ENCODE measurements around the gene MRPL53. TPM values are rescaled to one million over a fixed set of nuclear protein-coding genes. Genes with fewer than 3 reads are reported as not detected.

Gene MRPL53
- total and polyA plus RNA-seq, 2 of the 13 experiments (the other 11 are each of a cell fraction or from before 2014, with no cell fraction given), result 34.3 to 51.9 TPM

DNA sequence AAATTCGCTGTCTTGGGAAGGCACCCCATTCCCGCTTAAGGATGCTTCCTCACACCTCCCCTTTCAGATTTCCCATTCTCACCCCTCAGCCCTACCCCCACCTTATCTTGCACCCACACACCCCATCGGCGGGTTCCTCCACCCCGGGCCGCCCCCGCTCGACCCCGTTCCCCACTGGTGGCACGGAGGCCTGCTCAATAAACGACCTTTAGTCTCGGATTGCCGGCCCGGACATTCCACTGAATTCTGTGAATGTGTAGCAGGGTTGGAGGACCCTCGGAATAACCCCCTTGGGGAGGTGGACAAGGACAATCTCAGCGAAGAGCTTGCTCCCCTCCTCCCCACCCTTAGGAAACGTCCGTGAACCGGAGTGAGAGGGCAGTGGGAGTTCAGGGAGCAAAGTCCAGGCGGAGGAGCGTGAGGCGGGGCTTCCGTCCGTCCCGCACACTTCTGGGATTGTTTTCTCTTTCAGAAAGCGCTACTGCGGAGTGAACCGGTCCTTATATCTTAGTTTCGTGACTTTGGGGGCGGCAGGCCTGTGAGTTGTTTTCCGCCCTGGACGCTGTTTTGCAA, 29.8 kb upstream of the MRPL53 start (continued):
- TF ChIP-seq, protein P1, sequence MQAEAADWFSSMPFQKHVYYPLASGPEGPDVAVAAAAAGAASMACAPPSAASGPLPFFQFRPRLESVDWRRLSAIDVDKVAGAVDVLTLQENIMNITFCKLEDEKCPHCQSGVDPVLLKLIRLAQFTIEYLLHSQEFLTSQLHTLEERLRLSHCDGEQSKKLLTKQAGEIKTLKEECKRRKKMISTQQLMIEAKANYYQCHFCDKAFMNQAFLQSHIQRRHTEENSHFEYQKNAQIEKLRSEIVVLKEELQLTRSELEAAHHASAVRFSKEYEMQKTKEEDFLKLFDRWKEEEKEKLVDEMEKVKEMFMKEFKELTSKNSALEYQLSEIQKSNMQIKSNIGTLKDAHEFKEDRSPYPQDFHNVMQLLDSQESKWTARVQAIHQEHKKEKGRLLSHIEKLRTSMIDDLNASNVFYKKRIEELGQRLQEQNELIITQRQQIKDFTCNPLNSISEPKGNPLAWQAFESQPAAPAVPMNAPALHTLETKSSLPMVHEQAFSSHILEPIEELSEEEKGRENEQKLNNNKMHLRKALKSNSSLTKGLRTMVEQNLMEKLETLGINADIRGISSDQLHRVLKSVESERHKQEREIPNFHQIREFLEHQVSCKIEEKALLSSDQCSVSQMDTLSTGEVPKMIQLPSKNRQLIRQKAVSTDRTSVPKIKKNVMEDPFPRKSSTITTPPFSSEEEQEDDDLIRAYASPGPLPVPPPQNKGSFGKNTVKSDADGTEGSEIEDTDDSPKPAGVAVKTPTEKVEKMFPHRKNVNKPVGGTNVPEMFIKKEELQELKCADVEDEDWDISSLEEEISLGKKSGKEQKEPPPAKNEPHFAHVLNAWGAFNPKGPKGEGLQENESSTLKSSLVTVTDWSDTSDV (CRISPR knock-in tag; IDR thresholded peaks at IDR 0.05), result no peak
- TF ChIP-seq KAT8 (CRISPR knock-in tag; IDR thresholded peaks at IDR 0.05) (peak; percentile 77; the same call in 1 of the 2 replicates), BRD4 (CRISPR knock-in tag; IDR thresholded peaks at IDR 0.05) (no peak; the same call in 1 of the 2 replicates), ISL2 (CRISPR knock-in tag; IDR thresholded peaks at IDR 0.05) (peak; percentile 55; the same call in 1 of the 2 replicates), ZNF7 (CRISPR knock-in tag; IDR thresholded peaks at IDR 0.05) (peak; percentile 11; the same call in 1 of the 2 replicates), FOXP1 (IDR thresholded peaks at IDR 0.05) (no peak), FOXP1 (CRISPR knock-in tag; IDR thresholded peaks at IDR 0.05) (peak; percentile 56; the same call in 1 of the 2 replicates), RXRA (CRISPR knock-in tag; IDR thresholded peaks at IDR 0.05) (peak; percentile 100), ELF3 (CRISPR knock-in tag; IDR thresholded peaks at IDR 0.05) (0 out of 2 replicates have a peak, but pooled peaks have one; percentile 49), ZNF101 (CRISPR knock-in tag; IDR thresholded peaks at IDR 0.05; ENCODE audit: borderline replicate concordance, low read depth) (no peak), GTF3A (CRISPR knock-in tag; conservative IDR thresholded peaks at IDR 0.05) (no peak), SP1 (IDR thresholded peaks at IDR 0.05) (no peak), SP1 (CRISPR knock-in tag; IDR thresholded peaks at IDR 0.05) (peak; percentile 68; the same call in 1 of the 2 replicates), ZNF460 (CRISPR knock-in tag; IDR thresholded peaks at IDR 0.05; ENCODE audit: borderline replicate concordance) (no peak), ZNF761 (CRISPR knock-in tag; conservative IDR thresholded peaks at IDR 0.05) (peak; percentile 23; the same call in 1 of the 2 replicates), NFYB (CRISPR knock-in tag; IDR thresholded peaks at IDR 0.05) (no peak), SAP130 (CRISPR knock-in tag; IDR thresholded peaks at IDR 0.05; ENCODE audit: low read depth) (peak; percentile 91), ZFP90 (CRISPR knock-in tag; IDR thresholded peaks at IDR 0.05; ENCODE audit: borderline replicate concordance) (no peak), MAZ (IDR thresholded peaks at IDR 0.05; ENCODE audit: borderline replicate concordance, low read depth, low read length) (peak; percentile 82; the same call in 1 of the 2 replicates), MAZ (CRISPR knock-in tag; IDR thresholded peaks at IDR 0.05; ENCODE audit: low read depth) (peak; percentile 48; the same call in 1 of the 2 replicates), PRPF4 (IDR thresholded peaks at IDR 0.05; ENCODE audit: low read depth, low read length, poor library complexity, severe bottlenecking) (no peak), KLF13 (CRISPR knock-in tag; IDR thresholded peaks at IDR 0.05) (no peak), ZNF556 (CRISPR knock-in tag; IDR thresholded peaks at IDR 0.05; ENCODE audit: borderline replicate concordance) (peak; percentile 13; the same call in 1 of the 2 replicates), IKZF1 (IDR thresholded peaks at IDR 0.05) (no peak)
- TF ChIP-seq, protein P2, sequence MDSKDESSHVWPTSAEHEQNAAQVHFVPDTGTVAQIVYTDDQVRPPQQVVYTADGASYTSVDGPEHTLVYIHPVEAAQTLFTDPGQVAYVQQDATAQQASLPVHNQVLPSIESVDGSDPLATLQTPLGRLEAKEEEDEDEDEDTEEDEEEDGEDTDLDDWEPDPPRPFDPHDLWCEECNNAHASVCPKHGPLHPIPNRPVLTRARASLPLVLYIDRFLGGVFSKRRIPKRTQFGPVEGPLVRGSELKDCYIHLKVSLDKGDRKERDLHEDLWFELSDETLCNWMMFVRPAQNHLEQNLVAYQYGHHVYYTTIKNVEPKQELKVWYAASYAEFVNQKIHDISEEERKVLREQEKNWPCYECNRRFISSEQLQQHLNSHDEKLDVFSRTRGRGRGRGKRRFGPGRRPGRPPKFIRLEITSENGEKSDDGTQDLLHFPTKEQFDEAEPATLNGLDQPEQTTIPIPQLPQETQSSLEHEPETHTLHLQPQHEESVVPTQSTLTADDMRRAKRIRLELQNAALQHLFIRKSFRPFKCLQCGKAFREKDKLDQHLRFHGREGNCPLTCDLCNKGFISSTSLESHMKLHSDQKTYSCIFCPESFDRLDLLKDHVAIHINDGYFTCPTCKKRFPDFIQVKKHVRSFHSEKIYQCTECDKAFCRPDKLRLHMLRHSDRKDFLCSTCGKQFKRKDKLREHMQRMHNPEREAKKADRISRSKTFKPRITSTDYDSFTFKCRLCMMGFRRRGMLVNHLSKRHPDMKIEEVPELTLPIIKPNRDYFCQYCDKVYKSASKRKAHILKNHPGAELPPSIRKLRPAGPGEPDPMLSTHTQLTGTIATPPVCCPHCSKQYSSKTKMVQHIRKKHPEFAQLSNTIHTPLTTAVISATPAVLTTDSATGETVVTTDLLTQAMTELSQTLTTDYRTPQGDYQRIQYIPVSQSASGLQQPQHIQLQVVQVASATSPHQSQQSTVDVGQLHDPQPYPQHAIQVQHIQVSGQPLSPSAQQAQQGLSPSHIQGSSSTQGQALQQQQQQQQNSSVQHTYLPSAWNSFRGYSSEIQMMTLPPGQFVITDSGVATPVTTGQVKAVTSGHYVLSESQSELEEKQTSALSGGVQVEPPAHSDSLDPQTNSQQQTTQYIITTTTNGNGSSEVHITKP (CRISPR knock-in tag; IDR thresholded peaks at IDR 0.05; ENCODE audit: low read depth), result no peak
- TF ChIP-seq, protein P3, sequence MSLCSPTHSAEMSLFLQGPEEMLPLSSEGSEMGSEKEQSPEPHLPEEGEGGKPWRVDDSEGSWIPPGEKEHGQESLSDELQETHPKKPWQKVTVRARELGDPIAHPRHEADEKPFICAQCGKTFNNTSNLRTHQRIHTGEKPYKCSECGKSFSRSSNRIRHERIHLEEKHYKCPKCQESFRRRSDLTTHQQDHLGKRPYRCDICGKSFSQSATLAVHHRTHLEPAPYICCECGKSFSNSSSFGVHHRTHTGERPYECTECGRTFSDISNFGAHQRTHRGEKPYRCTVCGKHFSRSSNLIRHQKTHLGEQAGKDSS (CRISPR knock-in tag; IDR thresholded peaks at IDR 0.05; ENCODE audit: borderline replicate concordance, low read depth), result peak; percentile 73; the same call in 1 of the 2 replicates

Measured in HepG2 (cell line).